Measurements from ENCODE around the gene ORMDL2.

The ORMDL2 gene

GRCh38 chr12:55817345-55818139 lies at the start of gene ORMDL2, which contains the start of gene SARNP:
TSS of gene ORMDL2 (plus strand) at chr12:55818041. CDS start at chr12:55819000, 959 bp downstream.
TSS of gene SARNP (minus strand) at chr12:55817724. CDS start at chr12:55817701, 23 bp downstream.
- H3K9me3 ChIP-seq (ENCODE audit: control insufficient read depth, insufficient read depth, low read length) = no peaks in the 10 kb centered on the region
- peak within 1 kb of the TSS; percentile 89 for H3K27ac ChIP-seq (ENCODE audit: low read depth, low read length)
- H3K27me3 ChIP-seq (ENCODE audit: control insufficient read depth, insufficient read depth, low read length) = no peaks in the 10 kb centered on the region
- peak within 1 kb of the TSS; percentile 94 for H3K4me3 ChIP-seq (ENCODE audit: low read depth, low read length)
- H3K4me1 ChIP-seq (ENCODE audit: control insufficient read depth, insufficient read depth, low read length) = peaks cover 33% of the 10 kb centered on the region
- peak within 1 kb of the TSS; percentile 91 for H3K9ac ChIP-seq (ENCODE audit: low read depth, low read length)
- peaks cover 56% of the 10 kb centered on the region for H3K36me3 ChIP-seq (ENCODE audit: control insufficient read depth, insufficient read depth, low read length)

- Histone ChIP-seq H3K4me1 (ENCODE audit: control insufficient read depth, insufficient read depth, low read length) (no peaks in the 10 kb centered on the region), H3K9me3 (ENCODE audit: control insufficient read depth, insufficient read depth, low read length) (no peaks in the 10 kb centered on the region)
Measured at GRCh38 chr12:55771736-55772135, 46.1 kb upstream of the ORMDL2 start.

GRCh38 chr12:55777856-55778255 lies 40.0 kb upstream of the ORMDL2 start:
- Histone ChIP-seq H3K27me3 (ENCODE audit: control insufficient read depth, insufficient read depth, low read length) (no peaks in the 10 kb centered on the region), H3K9me3 (ENCODE audit: control insufficient read depth, insufficient read depth, low read length) (no peaks in the 10 kb centered on the region), H3K27ac (ENCODE audit: low read depth, low read length) (no peak overlapping the region), H3K9ac (ENCODE audit: low read depth, low read length) (no peak overlapping the region), H3K36me3 (ENCODE audit: control insufficient read depth, insufficient read depth, low read length) (peaks cover 70% of the 10 kb centered on the region), H3K4me1 (ENCODE audit: control insufficient read depth, insufficient read depth, low read length) (no peaks in the 10 kb centered on the region), H3K4me3 (ENCODE audit: low read depth, low read length) (no peak overlapping the region)

More at GRCh38 chr12:55771736-55772135, 46.1 kb upstream of the ORMDL2 start:
- peaks cover 47% of the 10 kb centered on the region for H3K36me3 ChIP-seq (ENCODE audit: control insufficient read depth, insufficient read depth, low read length)
- no peak overlapping the region for H3K9ac ChIP-seq (ENCODE audit: low read depth, low read length)
- no peaks in the 10 kb centered on the region for H3K27me3 ChIP-seq (ENCODE audit: control insufficient read depth, insufficient read depth, low read length)
- no peak overlapping the region for H3K27ac ChIP-seq (ENCODE audit: low read depth, low read length)
- H3K4me3 ChIP-seq (ENCODE audit: low read depth, low read length) = no peak overlapping the region

- Histone ChIP-seq H3K4me3 (ENCODE audit: low read depth, low read length) (no peak overlapping the region), H3K9ac (ENCODE audit: low read depth, low read length) (no peak overlapping the region), H3K4me1 (ENCODE audit: control insufficient read depth, insufficient read depth, low read length) (no peaks in the 10 kb centered on the region), H3K27me3 (ENCODE audit: control insufficient read depth, insufficient read depth, low read length) (no peaks in the 10 kb centered on the region), H3K36me3 (ENCODE audit: control insufficient read depth, insufficient read depth, low read length) (peaks cover 92% of the 10 kb centered on the region), H3K9me3 (ENCODE audit: control insufficient read depth, insufficient read depth, low read length) (no peaks in the 10 kb centered on the region), H3K27ac (ENCODE audit: low read depth, low read length) (no peak overlapping the region)
Measured at GRCh38 chr12:55780685-55781084, 37.2 kb upstream of the ORMDL2 start.

- Histone ChIP-seq H3K4me3 (ENCODE audit: low read depth, low read length) (no peak overlapping the region), H3K9me3 (ENCODE audit: control insufficient read depth, insufficient read depth, low read length) (no peaks in the 10 kb centered on the region), H3K27ac (ENCODE audit: low read depth, low read length) (no peak overlapping the region), H3K9ac (ENCODE audit: low read depth, low read length) (no peak overlapping the region), H3K4me1 (ENCODE audit: control insufficient read depth, insufficient read depth, low read length) (no peaks in the 10 kb centered on the region), H3K36me3 (ENCODE audit: control insufficient read depth, insufficient read depth, low read length) (peaks cover 92% of the 10 kb centered on the region), H3K27me3 (ENCODE audit: control insufficient read depth, insufficient read depth, low read length) (no peaks in the 10 kb centered on the region)
Measured at GRCh38 chr12:55788546-55788945, 29.3 kb upstream of the ORMDL2 start.

- peaks cover 92% of the 10 kb centered on the region for H3K36me3 ChIP-seq (ENCODE audit: control insufficient read depth, insufficient read depth, low read length)
- H3K4me1 ChIP-seq (ENCODE audit: control insufficient read depth, insufficient read depth, low read length) = no peaks in the 10 kb centered on the region
- no peaks in the 10 kb centered on the region for H3K9me3 ChIP-seq (ENCODE audit: control insufficient read depth, insufficient read depth, low read length)
- no peak overlapping the region for H3K27ac ChIP-seq (ENCODE audit: low read depth, low read length)
- no peak overlapping the region for H3K4me3 ChIP-seq (ENCODE audit: low read depth, low read length)
- no peak overlapping the region for H3K9ac ChIP-seq (ENCODE audit: low read depth, low read length)
- H3K27me3 ChIP-seq (ENCODE audit: control insufficient read depth, insufficient read depth, low read length) = no peaks in the 10 kb centered on the region
Measured at GRCh38 chr12:55789171-55789570, 28.7 kb upstream of the ORMDL2 start.

GRCh38 chr12:55789893-55790292 lies 27.9 kb upstream of the ORMDL2 start:
- no peaks in the 10 kb centered on the region for H3K27me3 ChIP-seq (ENCODE audit: control insufficient read depth, insufficient read depth, low read length)
- no peaks in the 10 kb centered on the region for H3K4me1 ChIP-seq (ENCODE audit: control insufficient read depth, insufficient read depth, low read length)
- no peak overlapping the region for H3K9ac ChIP-seq (ENCODE audit: low read depth, low read length)
- H3K36me3 ChIP-seq (ENCODE audit: control insufficient read depth, insufficient read depth, low read length) = peaks cover 92% of the 10 kb centered on the region
- no peak overlapping the region for H3K4me3 ChIP-seq (ENCODE audit: low read depth, low read length)
- no peaks in the 10 kb centered on the region for H3K9me3 ChIP-seq (ENCODE audit: control insufficient read depth, insufficient read depth, low read length)
- H3K27ac ChIP-seq (ENCODE audit: low read depth, low read length) = no peak overlapping the region

GRCh38 chr12:55795950-55796349 lies 21.9 kb upstream of the ORMDL2 start:
- Histone ChIP-seq H3K27ac (ENCODE audit: low read depth, low read length) (no peak overlapping the region), H3K4me3 (ENCODE audit: low read depth, low read length) (no peak overlapping the region), H3K27me3 (ENCODE audit: control insufficient read depth, insufficient read depth, low read length) (no peaks in the 10 kb centered on the region), H3K4me1 (ENCODE audit: control insufficient read depth, insufficient read depth, low read length) (no peaks in the 10 kb centered on the region), H3K9ac (ENCODE audit: low read depth, low read length) (no peak overlapping the region), H3K36me3 (ENCODE audit: control insufficient read depth, insufficient read depth, low read length) (peaks cover 90% of the 10 kb centered on the region), H3K9me3 (ENCODE audit: control insufficient read depth, insufficient read depth, low read length) (no peaks in the 10 kb centered on the region)

GRCh38 chr12:55797068-55797467 lies 20.8 kb upstream of the ORMDL2 start:
- Histone ChIP-seq H3K9me3 (ENCODE audit: control insufficient read depth, insufficient read depth, low read length) (no peaks in the 10 kb centered on the region), H3K9ac (ENCODE audit: low read depth, low read length) (no peak overlapping the region), H3K4me3 (ENCODE audit: low read depth, low read length) (no peak overlapping the region), H3K4me1 (ENCODE audit: control insufficient read depth, insufficient read depth, low read length) (no peaks in the 10 kb centered on the region), H3K27me3 (ENCODE audit: control insufficient read depth, insufficient read depth, low read length) (no peaks in the 10 kb centered on the region), H3K27ac (ENCODE audit: low read depth, low read length) (no peak overlapping the region), H3K36me3 (ENCODE audit: control insufficient read depth, insufficient read depth, low read length) (peaks cover 90% of the 10 kb centered on the region)

- H3K4me3 ChIP-seq (ENCODE audit: low read depth, low read length) = no peak overlapping the region
- H3K9ac ChIP-seq (ENCODE audit: low read depth, low read length) = no peak overlapping the region
- no peaks in the 10 kb centered on the region for H3K9me3 ChIP-seq (ENCODE audit: control insufficient read depth, insufficient read depth, low read length)
- peaks cover 91% of the 10 kb centered on the region for H3K36me3 ChIP-seq (ENCODE audit: control insufficient read depth, insufficient read depth, low read length)
- no peaks in the 10 kb centered on the region for H3K27me3 ChIP-seq (ENCODE audit: control insufficient read depth, insufficient read depth, low read length)
- no peak overlapping the region for H3K27ac ChIP-seq (ENCODE audit: low read depth, low read length)
- no peaks in the 10 kb centered on the region for H3K4me1 ChIP-seq (ENCODE audit: control insufficient read depth, insufficient read depth, low read length)
Measured at GRCh38 chr12:55797550-55797949, 20.3 kb upstream of the ORMDL2 start.

- Histone ChIP-seq H3K4me1 (ENCODE audit: control insufficient read depth, insufficient read depth, low read length) (peaks cover 6% of the 10 kb centered on the region), H3K9ac (ENCODE audit: low read depth, low read length) (no peak overlapping the region), H3K27me3 (ENCODE audit: control insufficient read depth, insufficient read depth, low read length) (no peaks in the 10 kb centered on the region), H3K36me3 (ENCODE audit: control insufficient read depth, insufficient read depth, low read length) (peaks cover 52% of the 10 kb centered on the region), H3K4me3 (ENCODE audit: low read depth, low read length) (no peak overlapping the region), H3K27ac (ENCODE audit: low read depth, low read length) (no peak overlapping the region), H3K9me3 (ENCODE audit: control insufficient read depth, insufficient read depth, low read length) (no peaks in the 10 kb centered on the region)
Measured at GRCh38 chr12:55806982-55807381, 10.9 kb upstream of the ORMDL2 start.

Data from HUES48 (cell line).